Measurements from ENCODE around the gene MICU2. TPM values are rescaled to one million over a fixed set of nuclear protein-coding genes. Genes with fewer than 3 reads are reported as not detected.

The MICU2 gene
- total and polyA plus RNA-seq, 4 donors = 29.0 to 85.9 (median 39.3) TPM

DNA sequence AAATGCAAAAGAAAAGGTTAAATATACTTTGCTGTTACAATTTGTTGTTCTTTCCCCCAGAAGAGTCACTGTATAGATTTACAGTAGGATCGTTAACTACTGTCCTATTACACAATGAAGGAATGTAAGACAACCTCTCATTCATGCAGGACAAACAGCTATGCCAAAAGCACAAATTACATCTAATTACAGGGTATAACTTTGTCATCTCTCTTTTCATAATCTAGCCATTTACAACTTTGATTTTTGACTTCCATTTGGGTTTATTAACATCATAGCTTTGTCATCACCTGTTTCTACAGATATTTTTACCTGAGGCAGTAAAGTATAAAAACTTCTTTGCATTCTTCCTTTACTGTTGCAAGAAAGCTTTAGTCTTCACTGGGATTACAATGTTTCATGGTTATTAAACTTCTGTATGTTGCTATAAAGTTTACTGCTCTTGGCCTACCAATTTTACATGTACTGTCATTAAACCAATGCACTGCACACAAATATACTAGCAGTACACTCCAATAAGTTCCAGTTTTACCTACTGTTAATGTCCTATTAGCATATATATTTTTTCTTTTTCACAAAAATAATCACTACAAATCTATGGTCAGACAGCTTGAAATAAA, 18.9 kb downstream of the MICU2 start:
- no peak for DNase-seq
- no peak for ATAC-seq (ENCODE audit: insufficient read depth, low FRiP score)
- TF ChIP-seq, protein P1, sequence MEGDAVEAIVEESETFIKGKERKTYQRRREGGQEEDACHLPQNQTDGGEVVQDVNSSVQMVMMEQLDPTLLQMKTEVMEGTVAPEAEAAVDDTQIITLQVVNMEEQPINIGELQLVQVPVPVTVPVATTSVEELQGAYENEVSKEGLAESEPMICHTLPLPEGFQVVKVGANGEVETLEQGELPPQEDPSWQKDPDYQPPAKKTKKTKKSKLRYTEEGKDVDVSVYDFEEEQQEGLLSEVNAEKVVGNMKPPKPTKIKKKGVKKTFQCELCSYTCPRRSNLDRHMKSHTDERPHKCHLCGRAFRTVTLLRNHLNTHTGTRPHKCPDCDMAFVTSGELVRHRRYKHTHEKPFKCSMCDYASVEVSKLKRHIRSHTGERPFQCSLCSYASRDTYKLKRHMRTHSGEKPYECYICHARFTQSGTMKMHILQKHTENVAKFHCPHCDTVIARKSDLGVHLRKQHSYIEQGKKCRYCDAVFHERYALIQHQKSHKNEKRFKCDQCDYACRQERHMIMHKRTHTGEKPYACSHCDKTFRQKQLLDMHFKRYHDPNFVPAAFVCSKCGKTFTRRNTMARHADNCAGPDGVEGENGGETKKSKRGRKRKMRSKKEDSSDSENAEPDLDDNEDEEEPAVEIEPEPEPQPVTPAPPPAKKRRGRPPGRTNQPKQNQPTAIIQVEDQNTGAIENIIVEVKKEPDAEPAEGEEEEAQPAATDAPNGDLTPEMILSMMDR (IDR thresholded peaks at IDR 0.05; ENCODE audit: control extremely low read depth, extremely low read depth) = no peak
- 68 to 83% methylated on average over 1 of the region's 1 CpG for WGBS, 2 donors
- H3K36me3 ChIP-seq (ENCODE audit: control insufficient read depth in 4 of 4, insufficient read depth in 4 of 4, low read length in 4 of 4) = no peaks in the 10 kb centered on the region
- no peak overlapping the region for H3K27ac ChIP-seq (ENCODE audit: low read depth in 1 of 2, low read length in 1 of 2)
- H3K9ac ChIP-seq (ENCODE audit: insufficient read depth in 1 of 2, low read length in 2 of 2) = no peak overlapping the region
- H3K4me3 ChIP-seq = no peak overlapping the region
- H3K4me1 ChIP-seq (ENCODE audit: control insufficient read depth in 5 of 5, insufficient read depth in 5 of 5, low read length in 5 of 5) = peaks cover 0 to 6% (median 0%) of the 10 kb centered on the region in 5 donors
- H3K9me3 ChIP-seq (ENCODE audit: control insufficient read depth in 4 of 4, insufficient read depth in 3 of 4, low read length in 3 of 4) = peaks cover 0 to 7% (median 2%) of the 10 kb centered on the region in 4 donors
- no peaks in the 10 kb centered on the region for H3K27me3 ChIP-seq (ENCODE audit: control insufficient read depth in 3 of 3, insufficient read depth in 3 of 3, low read length in 2 of 3)

GRCh38 chr13:21583478-21583877, 20.5 kb downstream of the MICU2 start:
- WGBS, 2 donors = 68 to 75% methylated on average over 2 of the region's 2 CpGs
- Histone ChIP-seq H3K9ac (ENCODE audit: insufficient read depth in 1 of 2, low read length in 2 of 2) (no peak overlapping the region), H3K4me1 (ENCODE audit: control insufficient read depth in 5 of 5, insufficient read depth in 5 of 5, low read length in 5 of 5) (peaks cover 0 to 2% (median 0%) of the 10 kb centered on the region in 5 donors), H3K9me3 (ENCODE audit: control insufficient read depth in 4 of 4, insufficient read depth in 3 of 4, low read length in 3 of 4) (peaks cover 0 to 7% (median 2%) of the 10 kb centered on the region in 4 donors), H3K4me3 (no peak overlapping the region), H3K27ac (ENCODE audit: low read depth in 1 of 2, low read length in 1 of 2) (no peak overlapping the region), H3K36me3 (ENCODE audit: control insufficient read depth in 4 of 4, insufficient read depth in 4 of 4, low read length in 4 of 4) (no peaks in the 10 kb centered on the region), H3K27me3 (ENCODE audit: control insufficient read depth in 3 of 3, insufficient read depth in 3 of 3, low read length in 2 of 3) (no peaks in the 10 kb centered on the region)
- TF ChIP-seq, protein P1 (IDR thresholded peaks at IDR 0.05; ENCODE audit: control extremely low read depth, extremely low read depth) = no peak
- no peak for ATAC-seq (ENCODE audit: insufficient read depth, low FRiP score)
- DNase-seq = peak; percentile 19 to 53 (median 40)

- ATAC-seq (ENCODE audit: insufficient read depth, low FRiP score) (no peak), DNase-seq (no peak)
- H3K36me3 ChIP-seq (ENCODE audit: control insufficient read depth in 4 of 4, insufficient read depth in 4 of 4, low read length in 4 of 4) = no peaks in the 10 kb centered on the region
- H3K4me1 ChIP-seq (ENCODE audit: control insufficient read depth in 5 of 5, insufficient read depth in 5 of 5, low read length in 5 of 5) = peaks cover 0 to 5% (median 0%) of the 10 kb centered on the region in 5 donors
- H3K9ac ChIP-seq (ENCODE audit: insufficient read depth in 1 of 2, low read length in 2 of 2) = no peak overlapping the region
- TF ChIP-seq, protein P1 (IDR thresholded peaks at IDR 0.05; ENCODE audit: control extremely low read depth, extremely low read depth) = no peak
- H3K4me3 ChIP-seq = no peak overlapping the region
- no peaks in the 10 kb centered on the region for H3K27me3 ChIP-seq (ENCODE audit: control insufficient read depth in 3 of 3, insufficient read depth in 3 of 3, low read length in 2 of 3)
- H3K9me3 ChIP-seq (ENCODE audit: control insufficient read depth in 4 of 4, insufficient read depth in 3 of 4, low read length in 3 of 4) = peaks cover 0 to 7% (median 2%) of the 10 kb centered on the region in 4 donors
- H3K27ac ChIP-seq (ENCODE audit: low read depth in 1 of 2, low read length in 1 of 2) = no peak overlapping the region
Observed at GRCh38 chr13:21580736-21581135, 23.2 kb downstream of the MICU2 start.
